Measurements from ENCODE around the gene ADGRD1.
"Not testable (repeated sequence)": the region's sequence is repeated elsewhere in the genome, so short reads cannot be mapped to it uniquely, and the experiment has no call there.

Gene ADGRD1

DNA sequence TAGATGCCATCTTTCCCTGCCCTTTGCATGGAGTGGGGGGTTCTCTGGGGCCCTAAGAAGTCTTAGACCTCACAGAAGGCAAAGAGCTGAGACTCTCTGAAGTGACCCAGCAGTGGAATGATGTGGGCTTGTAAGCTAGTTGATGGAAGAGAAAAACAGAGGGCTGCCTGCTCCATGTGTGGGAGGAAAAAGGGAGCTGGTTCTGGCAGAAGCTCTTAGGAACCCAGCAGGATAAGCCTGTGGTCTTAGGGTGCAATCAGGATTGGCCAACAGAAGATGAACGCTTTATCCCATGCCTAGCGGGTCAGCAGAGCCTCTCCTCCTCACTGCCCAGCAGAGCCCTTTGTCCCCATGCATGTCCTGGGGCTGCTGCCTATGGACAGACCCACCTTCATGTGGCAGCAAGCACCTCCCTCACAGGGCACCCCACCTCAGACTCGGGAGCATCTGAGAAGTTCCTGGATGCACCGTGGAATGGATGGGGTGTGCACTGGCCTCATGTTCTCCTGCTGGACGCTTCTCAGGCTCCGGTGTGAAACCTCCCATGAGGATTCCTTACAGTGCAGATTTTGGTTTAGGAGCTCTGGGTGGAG is 152.7 kb downstream of the ADGRD1 start:
- TF ChIP-seq ZNF274 (IDR thresholded peaks at IDR 0.05; ENCODE audit: low read depth, low read length): no peak
- no peak overlapping the region for H3K4me3 ChIP-seq (ENCODE audit: low read length)

GRCh38 chr12:131108177-131108955 is 154.7 kb downstream of the ADGRD1 start:
- no peak for TF ChIP-seq ZNF274 (IDR thresholded peaks at IDR 0.05; ENCODE audit: low read depth, low read length)
- no peak overlapping the region for H3K4me3 ChIP-seq (ENCODE audit: low read length)

- H3K4me3 ChIP-seq (ENCODE audit: low read length): no peak overlapping the region
- no peak for TF ChIP-seq ZNF274 (IDR thresholded peaks at IDR 0.05; ENCODE audit: low read depth, low read length)
These were observed 157.7 kb downstream of the ADGRD1 start for GRCh38 chr12:131111446-131111845.

- H3K4me3 ChIP-seq (ENCODE audit: low read length): no peak overlapping the region
- no peak for TF ChIP-seq ZNF274 (IDR thresholded peaks at IDR 0.05; ENCODE audit: low read depth, low read length)
These were observed 158.3 kb downstream of the ADGRD1 start for GRCh38 chr12:131112021-131112420.

GRCh38 chr12:131112700-131113290 is 159.1 kb downstream of the ADGRD1 start:
- H3K4me3 ChIP-seq (ENCODE audit: low read length): no peak overlapping the region
- no peak for TF ChIP-seq ZNF274 (IDR thresholded peaks at IDR 0.05; ENCODE audit: low read depth, low read length)

GRCh38 chr12:131113568-131114270 is 160.0 kb downstream of the ADGRD1 start:
- TF ChIP-seq ZNF274 (IDR thresholded peaks at IDR 0.05; ENCODE audit: low read depth, low read length): no peak
- no peak overlapping the region for H3K4me3 ChIP-seq (ENCODE audit: low read length)

GRCh38 chr12:131114271-131114670 is 160.6 kb downstream of the ADGRD1 start:
- no peak for TF ChIP-seq ZNF274 (IDR thresholded peaks at IDR 0.05; ENCODE audit: low read depth, low read length)
- no peak overlapping the region for H3K4me3 ChIP-seq (ENCODE audit: low read length)

DNA sequence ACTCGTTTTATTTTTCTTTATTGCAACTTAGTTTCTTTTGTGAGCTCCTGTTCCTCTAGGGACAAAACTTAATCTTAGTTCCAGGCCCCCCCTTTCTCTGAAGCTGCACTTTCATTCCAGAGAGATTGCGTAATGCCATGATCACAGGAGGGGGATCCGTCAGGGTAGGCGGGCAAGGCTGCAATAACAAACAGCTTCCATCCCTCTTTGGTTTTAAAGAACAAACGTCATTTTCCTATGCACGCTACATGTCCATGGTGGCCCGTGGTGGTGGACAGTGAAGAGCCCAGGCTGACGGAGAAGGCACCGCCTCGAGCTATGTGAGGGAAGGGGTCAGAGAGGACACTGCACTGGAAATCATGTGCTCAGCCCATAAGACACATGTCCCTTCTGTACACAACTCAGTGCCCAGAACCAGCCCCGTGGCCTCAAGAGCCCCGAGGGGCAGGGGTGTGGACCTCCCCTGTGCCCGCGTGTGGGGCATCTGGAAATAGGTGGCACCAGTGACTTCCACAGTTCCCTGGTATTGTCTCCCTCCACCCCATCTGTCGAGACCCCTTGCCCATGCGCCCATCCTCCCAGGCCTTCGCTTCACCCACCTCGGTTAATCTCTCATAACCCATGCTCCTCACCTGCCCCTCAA is 161.4 kb downstream of the ADGRD1 start:
- TF ChIP-seq ZNF274 (IDR thresholded peaks at IDR 0.05; ENCODE audit: low read depth, low read length): no peak
- no peak overlapping the region for H3K4me3 ChIP-seq (ENCODE audit: low read length)

DNA sequence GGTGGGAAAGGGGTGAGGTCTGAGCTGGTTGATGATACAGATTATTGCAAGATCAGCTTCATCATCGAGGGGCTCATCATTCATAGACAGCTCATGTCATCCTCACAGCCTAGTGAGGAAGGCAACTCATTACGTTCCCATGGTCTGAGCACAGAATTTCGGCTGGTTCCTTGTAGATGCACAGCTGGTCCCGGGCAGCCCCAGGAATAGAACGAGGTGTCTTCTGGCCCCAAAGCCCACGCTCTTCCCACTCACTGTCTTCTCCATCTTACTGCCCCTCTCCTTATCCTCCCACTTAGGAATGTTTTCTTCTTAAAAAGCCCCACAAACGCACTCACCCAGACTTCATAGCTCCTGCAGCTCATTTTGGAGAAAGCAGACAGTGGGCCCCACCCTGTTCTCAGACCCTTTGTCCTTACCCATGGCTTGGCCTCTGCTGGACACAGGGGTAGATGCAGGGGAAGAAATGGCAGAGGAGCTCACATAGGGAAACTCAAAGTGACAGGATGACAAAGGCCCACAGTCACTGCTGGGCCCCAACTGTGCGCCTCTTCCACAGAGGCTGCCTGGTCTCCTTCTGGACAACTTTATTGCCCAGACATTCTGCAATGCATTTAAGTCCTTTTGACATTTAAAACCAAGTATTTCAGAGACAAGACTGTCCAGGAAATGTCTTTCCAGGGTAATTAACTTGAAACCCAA is 162.2 kb downstream of the ADGRD1 start:
- no peak for TF ChIP-seq ZNF274 (IDR thresholded peaks at IDR 0.05; ENCODE audit: low read depth, low read length)
- no peak overlapping the region for H3K4me3 ChIP-seq (ENCODE audit: low read length)

DNA sequence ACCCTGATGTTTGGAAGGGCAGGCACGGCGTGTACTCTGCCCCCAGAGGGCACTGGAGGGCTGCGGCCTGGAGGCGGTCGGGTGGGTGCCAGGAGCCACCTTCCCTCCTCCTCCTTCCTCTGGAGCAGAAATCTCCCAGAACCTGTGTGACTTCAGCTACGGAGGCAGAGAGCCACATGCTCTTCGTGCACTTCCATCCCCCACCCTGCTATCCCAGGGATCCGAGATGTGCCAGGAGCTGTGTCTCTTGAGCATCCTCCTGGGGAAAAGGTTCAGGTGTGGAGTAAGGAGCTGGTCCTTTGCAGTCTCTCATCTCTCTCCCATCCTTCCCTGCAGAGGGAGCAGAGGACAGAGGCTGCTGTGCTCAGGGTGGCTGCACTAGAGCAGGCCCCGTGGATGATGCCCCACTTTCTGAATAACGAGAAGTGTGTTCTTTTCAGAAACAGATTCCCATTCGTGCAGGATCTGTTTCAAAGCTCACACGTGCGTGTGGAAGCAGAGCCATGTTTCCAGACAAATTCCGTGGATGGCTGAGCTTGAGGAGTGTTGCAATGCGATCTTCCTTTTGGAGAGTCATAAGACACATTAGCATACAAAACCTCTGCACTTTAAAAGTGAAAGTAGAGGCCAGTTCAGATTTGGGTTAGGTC is 162.9 kb downstream of the ADGRD1 start:
- no peak for TF ChIP-seq ZNF274 (IDR thresholded peaks at IDR 0.05; ENCODE audit: low read depth, low read length)
- H3K4me3 ChIP-seq (ENCODE audit: low read length): no peak overlapping the region

DNA sequence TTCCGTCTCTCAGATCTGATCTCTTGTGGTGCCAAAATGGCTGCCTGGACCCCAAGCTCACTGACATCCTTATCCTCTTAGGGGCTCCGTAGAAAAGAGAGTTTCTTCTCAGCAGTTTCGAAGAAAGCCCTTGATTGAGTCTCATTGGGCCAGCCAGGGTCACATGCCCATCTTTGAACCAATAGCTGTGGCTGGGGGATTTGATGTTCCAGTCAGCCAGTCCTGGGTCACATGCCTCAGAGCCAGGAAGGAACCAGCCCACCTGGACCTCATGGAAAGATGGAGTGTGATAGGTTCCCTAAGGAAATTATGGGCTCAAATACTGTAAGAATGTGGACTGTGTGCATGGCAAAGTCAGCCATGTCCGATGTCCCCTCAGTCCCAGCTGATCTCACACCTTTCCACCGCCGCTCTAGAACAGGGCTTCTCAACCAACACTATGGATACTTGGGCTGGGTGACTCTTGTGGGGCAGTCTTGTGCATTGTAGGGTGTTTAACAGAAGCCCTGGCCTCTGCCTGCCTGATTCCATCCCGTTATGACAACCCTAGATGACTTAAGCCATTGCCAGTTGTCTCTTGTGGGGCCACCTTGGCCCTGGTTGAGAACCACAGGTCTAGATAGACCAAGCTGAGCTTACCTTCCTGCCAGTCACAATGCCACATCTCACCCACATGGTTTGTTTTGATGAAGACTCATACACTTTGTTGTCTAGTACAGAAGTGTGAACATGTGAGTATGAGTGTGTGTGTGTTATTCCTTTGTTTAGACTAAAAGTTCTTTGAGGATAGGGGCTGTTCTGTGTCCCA is 163.9 kb downstream of the ADGRD1 start:
- H3K4me3 ChIP-seq (ENCODE audit: low read length): no peak overlapping the region
- TF ChIP-seq ZNF274 (IDR thresholded peaks at IDR 0.05; ENCODE audit: low read depth, low read length): no peak

- no peak overlapping the region for H3K4me3 ChIP-seq (ENCODE audit: low read length)
- TF ChIP-seq ZNF274 (IDR thresholded peaks at IDR 0.05; ENCODE audit: low read depth, low read length): no peak
These were observed 164.7 kb downstream of the ADGRD1 start for GRCh38 chr12:131118371-131118770.

GRCh38 chr12:131119345-131119744 is 165.6 kb downstream of the ADGRD1 start:
- H3K4me3 ChIP-seq (ENCODE audit: low read length): not testable (repeated sequence)
